Upper lobe of left lung (tissue), 4 donors: ENCODE data around the gene RPRD1B.

Experiments
- CTCF ChIP-seq, 6 experiments: fragments of 450-650 bp in 4 of 6; fragments of 200-600 bp in 2 of 6; sonication (generic) in 2 of 6; IDR thresholded peaks; one replicate each; pipeline ENCODE4 v1.5.1; 2016 to 2019; ENCODE audit warnings: antibody characterized with exemption in 6 of 6
- POLR2A ChIP-seq, 4 donors: fragments of 450-650 bp; IDR thresholded peaks; one replicate each; pipeline ENCODE4 v1.5.1; 2016 to 2017; ENCODE audit warnings: antibody characterized with exemption in 4 of 4, mild to moderate bottlenecking in 2 of 4
- POLR2AphosphoS5 ChIP-seq, 2 donors: sonication (generic); formaldehyde crosslinking; IDR thresholded peaks; one replicate each; pipeline ENCODE4 v1.5.1; 2017; ENCODE audit warnings: antibody characterized with exemption in 2 of 2

- TF ChIP-seq POLR2AphosphoS5 (IDR thresholded peaks at IDR 0.05) (no peak), CTCF (IDR thresholded peaks at IDR 0.05) (no peak), POLR2A (IDR thresholded peaks at IDR 0.05) (no peak)
These were observed 9.1 kb upstream of the RPRD1B start for GRCh38 chr20:38024496-38024895.
